GM19099 (cell line): ENCODE measurements around the gene ASMTL.

Source experiments
- POLR2A ChIP-seq: IDR thresholded peaks from 3 replicates; pipeline ENCODE4 v1.6.1; 2011; ENCODE audit warnings: low read depth; ENCODE audit not compliant: insufficient read length; ENCODE audit errors: extremely low read depth

The ASMTL gene

GRCh38 chrX:1355131-1356046, 97.3 kb downstream of the ASMTL start:
- TF ChIP-seq POLR2A = no peak

DNA sequence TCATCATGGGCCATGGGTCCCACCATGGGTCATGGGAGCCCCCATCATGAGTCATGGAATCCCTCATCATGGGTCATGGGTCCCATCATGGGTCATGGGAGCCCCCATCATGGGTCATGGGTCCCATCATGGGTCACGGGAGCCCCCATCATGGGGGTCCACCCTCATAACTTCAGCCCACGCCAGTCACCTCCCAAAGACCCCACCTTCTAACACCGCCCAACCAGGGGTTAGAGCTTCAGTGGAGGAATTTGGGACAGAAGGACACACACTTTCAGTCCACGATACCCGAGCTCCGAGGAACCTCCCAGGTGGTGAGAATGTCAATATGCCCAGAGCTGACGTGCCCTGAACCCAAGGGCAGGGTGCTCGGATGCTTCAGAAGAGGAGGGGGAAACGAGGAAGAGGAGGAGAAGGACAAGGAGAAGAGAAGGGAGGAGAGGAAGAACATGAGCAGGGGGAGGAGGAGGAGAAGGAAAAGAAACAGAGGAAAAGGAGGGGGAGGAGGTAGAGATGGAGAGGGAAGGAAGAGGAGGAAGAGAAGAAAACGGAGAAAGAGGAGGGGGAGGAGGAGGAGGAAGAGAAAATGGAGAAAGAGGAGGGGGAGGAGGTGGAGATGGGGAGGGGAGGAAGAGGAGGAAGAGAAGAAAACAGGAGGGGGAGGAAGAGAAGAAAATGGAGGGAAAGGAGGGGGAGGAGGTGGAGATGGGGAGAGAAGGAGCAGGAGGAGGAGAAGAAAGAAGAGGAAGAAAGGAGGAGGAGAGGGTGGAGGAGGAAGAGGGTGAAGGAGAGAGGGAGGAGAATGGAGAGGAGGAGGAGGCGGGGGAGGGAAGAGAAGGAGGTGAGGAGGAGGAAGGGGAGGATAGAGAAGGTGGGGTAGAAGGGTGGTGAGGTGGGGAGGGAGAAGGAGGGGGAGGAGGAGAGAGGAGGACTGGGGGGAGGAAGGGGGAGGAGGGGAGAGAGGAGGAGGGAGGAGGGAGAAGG, 98.4 kb downstream of the ASMTL start:
- TF ChIP-seq POLR2A = no peak
